DOHH2 (cell line): ENCODE data around the gene SPTBN4.

ENCODE experiments used
- H3F3A ChIP-seq: fragments of 200-600 bp; sonication (generic), shearing (Covaris generic); 2 replicates; pipeline ENCODE4 v1.6.0; 2016; ENCODE audit warnings: antibody characterized with exemption, mild to moderate bottlenecking; ENCODE audit not compliant: control insufficient read depth, insufficient read depth
- H3K27ac ChIP-seq: fragments of 200-600 bp; sonication (generic); 2 replicates; pipeline ENCODE4 v1.5.1; 2014; ENCODE audit warnings: low read depth, mild to moderate bottlenecking, low read length, moderate library complexity
- H3K27me3 ChIP-seq: fragments of 200-600 bp; sonication (generic); 2 replicates; pipeline ENCODE4 v1.6.1; 2014; ENCODE audit warnings: mild to moderate bottlenecking, low read length, mixed read lengths; ENCODE audit not compliant: control insufficient read depth
- H3K36me3 ChIP-seq: fragments of 200-600 bp; sonication (generic); 2 replicates; pipeline ENCODE4 v1.6.1; 2014; ENCODE audit warnings: mild to moderate bottlenecking, low read length, moderate library complexity, mixed read lengths; ENCODE audit not compliant: control insufficient read depth
- H3K4me1 ChIP-seq: fragments of 200-600 bp; sonication (generic); 2 replicates; pipeline ENCODE4 v1.6.1; 2014; ENCODE audit warnings: mild to moderate bottlenecking, low read length, mixed read lengths; ENCODE audit not compliant: control insufficient read depth
- H3K4me2 ChIP-seq: fragments of 200-600 bp; sonication (generic); 2 replicates; pipeline ENCODE4 v1.6.0; 2014; ENCODE audit warnings: mild to moderate bottlenecking, low read length, moderate library complexity
- H3K4me3 ChIP-seq: fragments of 200-600 bp; sonication (generic); 2 replicates; pipeline ENCODE4 v1.5.1; 2014; ENCODE audit warnings: mild to moderate bottlenecking, low read length, mixed read lengths
- H3K79me2 ChIP-seq: fragments of 200-600 bp; sonication (generic); 2 replicates; pipeline ENCODE4 v1.6.1; 2014; ENCODE audit warnings: mild to moderate bottlenecking, low read length, mixed read lengths; ENCODE audit not compliant: control insufficient read depth
- H3K9me2 ChIP-seq: fragments of 200-600 bp; sonication (generic); replicated peaks from 2 replicates; pipeline ENCODE4 v1.6.1; 2014; ENCODE audit warnings: mild to moderate bottlenecking, low read length, mixed read lengths; ENCODE audit not compliant: control insufficient read depth
- H3K9me3 ChIP-seq: fragments of 200-600 bp; sonication (generic); 2 replicates; pipeline ENCODE4 v1.6.1; 2014; ENCODE audit warnings: antibody characterized with exemption, low read length, mixed read lengths; ENCODE audit not compliant: control insufficient read depth, insufficient read depth
- H4K20me1 ChIP-seq: fragments of 200-600 bp; sonication (generic); 2 replicates; pipeline ENCODE4 v1.6.0; 2014; ENCODE audit warnings: low read depth, mild to moderate bottlenecking, antibody characterized with exemption, low read length, moderate library complexity; ENCODE audit not compliant: control insufficient read depth, insufficient read depth
- EZH2phosphoT487 ChIP-seq: fragments of 200-600 bp; sonication (generic); IDR thresholded peaks from 2 replicates; pipeline ENCODE4 v1.6.1; 2017; ENCODE audit warnings: borderline replicate concordance, mild to moderate bottlenecking, antibody characterized with exemption, low read length, moderate library complexity, mixed read lengths
- TF ChIP-seq, protein P1 (sequence below): fragments of 200-600 bp; sonication (generic); IDR thresholded peaks from one replicate; pipeline ENCODE4 v1.5.1; 2014; ENCODE audit warnings: antibody characterized with exemption, mild to moderate bottlenecking, low read depth, low read length; ENCODE audit not compliant: poor library complexity, severe bottlenecking

The SPTBN4 gene

DNA sequence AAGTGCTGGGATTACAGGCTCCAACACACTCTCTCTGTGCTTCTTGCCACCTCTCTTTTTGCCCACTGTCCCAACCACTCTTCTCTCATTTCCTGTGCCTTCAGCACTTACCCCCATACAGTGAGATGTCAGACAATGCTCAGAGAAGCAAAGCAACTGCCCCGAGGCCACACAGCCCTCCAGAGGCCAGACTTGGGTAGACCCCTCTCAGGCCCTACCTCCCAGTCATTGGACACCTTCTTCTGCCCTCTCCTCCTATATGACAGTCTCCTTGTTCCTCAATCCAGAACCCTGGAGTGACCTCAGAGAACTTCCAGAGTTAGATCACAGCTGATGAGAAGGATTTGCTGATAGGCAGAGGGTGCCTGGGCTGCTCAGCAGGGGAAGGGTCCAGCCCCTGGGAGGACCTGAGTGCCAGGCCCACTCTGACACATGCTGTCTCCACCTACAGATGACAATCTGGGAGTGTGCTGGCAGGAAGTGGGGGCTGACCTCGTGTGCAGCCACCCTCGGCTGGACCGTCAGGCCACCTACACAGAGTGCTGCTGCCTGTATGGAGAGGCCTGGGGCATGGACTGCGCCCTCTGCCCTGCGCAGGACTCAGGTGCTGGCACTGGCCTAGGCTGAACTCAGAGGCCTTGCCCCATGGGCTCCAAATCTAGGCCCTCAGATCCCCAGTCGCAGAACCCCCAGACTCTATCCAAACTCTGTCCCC is 158.8 kb downstream of the SPTBN4 start:
- no peaks in the 10 kb centered on the region for H3K36me3 ChIP-seq
- no peaks in the 10 kb centered on the region for H3K79me2 ChIP-seq
- H3K27ac ChIP-seq, result no peak overlapping the region
- no peaks in the 10 kb centered on the region for H3K27me3 ChIP-seq
- no peak for TF ChIP-seq EZH2phosphoT487
- TF ChIP-seq, protein P1, sequence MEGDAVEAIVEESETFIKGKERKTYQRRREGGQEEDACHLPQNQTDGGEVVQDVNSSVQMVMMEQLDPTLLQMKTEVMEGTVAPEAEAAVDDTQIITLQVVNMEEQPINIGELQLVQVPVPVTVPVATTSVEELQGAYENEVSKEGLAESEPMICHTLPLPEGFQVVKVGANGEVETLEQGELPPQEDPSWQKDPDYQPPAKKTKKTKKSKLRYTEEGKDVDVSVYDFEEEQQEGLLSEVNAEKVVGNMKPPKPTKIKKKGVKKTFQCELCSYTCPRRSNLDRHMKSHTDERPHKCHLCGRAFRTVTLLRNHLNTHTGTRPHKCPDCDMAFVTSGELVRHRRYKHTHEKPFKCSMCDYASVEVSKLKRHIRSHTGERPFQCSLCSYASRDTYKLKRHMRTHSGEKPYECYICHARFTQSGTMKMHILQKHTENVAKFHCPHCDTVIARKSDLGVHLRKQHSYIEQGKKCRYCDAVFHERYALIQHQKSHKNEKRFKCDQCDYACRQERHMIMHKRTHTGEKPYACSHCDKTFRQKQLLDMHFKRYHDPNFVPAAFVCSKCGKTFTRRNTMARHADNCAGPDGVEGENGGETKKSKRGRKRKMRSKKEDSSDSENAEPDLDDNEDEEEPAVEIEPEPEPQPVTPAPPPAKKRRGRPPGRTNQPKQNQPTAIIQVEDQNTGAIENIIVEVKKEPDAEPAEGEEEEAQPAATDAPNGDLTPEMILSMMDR, result no peak
- peaks cover 3% of the 10 kb centered on the region; the same call in 1 of the 2 replicates for H3F3A ChIP-seq
- H3K9me3 ChIP-seq, result no peaks in the 10 kb centered on the region
- no peak overlapping the region for H3K4me3 ChIP-seq
- H4K20me1 ChIP-seq, result no peaks in the 10 kb centered on the region
- H3K4me1 ChIP-seq, result no peaks in the 10 kb centered on the region
- no peaks in the 10 kb centered on the region for H3K9me2 ChIP-seq
- H3K4me2 ChIP-seq, result no peak overlapping the region
